ENCODE data around the gene ST6GALNAC6. TPM values are rescaled to one million over a fixed set of nuclear protein-coding genes. Genes with fewer than 3 reads are reported as not detected.
A peak's percentile ranks its signal among the peaks of the same experiment; 100 is the strongest.

ST6GALNAC6 gene
- total RNA-seq, 2 experiments from 2014 or later, result 44.5 to 45.1 TPM

- Mint-ChIP-seq H3K27ac (peak overlapping the region; percentile 96), H3K36me3 (peaks cover 23% of the 10 kb centered on the region), H3K27me3 (no peaks in the 10 kb centered on the region), H3K4me3 (peak overlapping the region; percentile 89), H3K9me3 (no peaks in the 10 kb centered on the region), H3K4me1 (peaks cover 65% of the 10 kb centered on the region)
- no peak for DNase-seq
Measured at GRCh38 chr9:127915325-127915752, 15.9 kb upstream of the ST6GALNAC6 start.

GRCh38 chr9:127913682-127914081, 14.3 kb upstream of the ST6GALNAC6 start:
- H3K36me3 Mint-ChIP-seq, result peaks cover 25% of the 10 kb centered on the region
- peak overlapping the region; percentile 16 for H3K27ac Mint-ChIP-seq
- no peak overlapping the region for H3K4me3 Mint-ChIP-seq
- DNase-seq, result no peak
- H3K27me3 Mint-ChIP-seq, result no peaks in the 10 kb centered on the region
- peaks cover 57% of the 10 kb centered on the region for H3K4me1 Mint-ChIP-seq
- H3K9me3 Mint-ChIP-seq, result no peaks in the 10 kb centered on the region

GRCh38 chr9:127912882-127913281, 13.5 kb upstream of the ST6GALNAC6 start:
- no peak for DNase-seq
- no peak overlapping the region for H3K4me3 Mint-ChIP-seq

GRCh38 chr9:127912296-127912695, 12.9 kb upstream of the ST6GALNAC6 start:
- Mint-ChIP-seq H3K27me3 (no peaks in the 10 kb centered on the region), H3K4me3 (no peak overlapping the region), H3K36me3 (peaks cover 25% of the 10 kb centered on the region), H3K27ac (no peak overlapping the region), H3K9me3 (no peaks in the 10 kb centered on the region), H3K4me1 (peaks cover 47% of the 10 kb centered on the region)
- DNase-seq, result no peak

More at GRCh38 chr9:127912882-127913281, 13.5 kb upstream of the ST6GALNAC6 start:
- Mint-ChIP-seq H3K4me1 (peaks cover 49% of the 10 kb centered on the region), H3K36me3 (peaks cover 25% of the 10 kb centered on the region), H3K27me3 (no peaks in the 10 kb centered on the region), H3K9me3 (no peaks in the 10 kb centered on the region), H3K27ac (peak overlapping the region; percentile 15)

- Mint-ChIP-seq H3K27me3 (no peaks in the 10 kb centered on the region), H3K4me1 (peaks cover 57% of the 10 kb centered on the region), H3K27ac (peak overlapping the region; percentile 88), H3K9me3 (no peaks in the 10 kb centered on the region), H3K36me3 (peaks cover 25% of the 10 kb centered on the region), H3K4me3 (no peak overlapping the region)
- no peak for DNase-seq
Measured at GRCh38 chr9:127910613-127911205, 11.3 kb upstream of the ST6GALNAC6 start.

GRCh38 chr9:127909839-127910273, 10.5 kb upstream of the ST6GALNAC6 start:
- Mint-ChIP-seq H3K27me3 (no peaks in the 10 kb centered on the region), H3K36me3 (peaks cover 28% of the 10 kb centered on the region), H3K4me3 (no peak overlapping the region), H3K4me1 (peaks cover 62% of the 10 kb centered on the region), H3K27ac (no peak overlapping the region), H3K9me3 (no peaks in the 10 kb centered on the region)
- DNase-seq, result no peak

- no peak overlapping the region for H3K27ac Mint-ChIP-seq
- H3K27me3 Mint-ChIP-seq, result no peaks in the 10 kb centered on the region
Measured at GRCh38 chr9:127908660-127908926, 9.2 kb upstream of the ST6GALNAC6 start.

GRCh38 chr9:127907867-127908659, 8.7 kb upstream of the ST6GALNAC6 start:
- Mint-ChIP-seq H3K36me3 (peaks cover 33% of the 10 kb centered on the region), H3K4me3 (no peak overlapping the region), H3K27ac (peak overlapping the region; percentile 69), H3K4me1 (peaks cover 67% of the 10 kb centered on the region), H3K9me3 (no peaks in the 10 kb centered on the region), H3K27me3 (no peaks in the 10 kb centered on the region)
- no peak for DNase-seq

More at GRCh38 chr9:127908660-127908926, 9.2 kb upstream of the ST6GALNAC6 start:
- Mint-ChIP-seq H3K9me3 (no peaks in the 10 kb centered on the region), H3K4me1 (peaks cover 64% of the 10 kb centered on the region), H3K4me3 (no peak overlapping the region), H3K36me3 (peaks cover 32% of the 10 kb centered on the region)
- DNase-seq, result no peak

GRCh38 chr9:127905788-127906191, 6.4 kb upstream of the ST6GALNAC6 start:
- no peaks in the 10 kb centered on the region for H3K9me3 Mint-ChIP-seq
- H3K36me3 Mint-ChIP-seq, result peaks cover 19% of the 10 kb centered on the region
- peak overlapping the region; percentile 85 for H3K4me3 Mint-ChIP-seq
- peak; percentile 74 for DNase-seq
- peak overlapping the region; percentile 97 for H3K27ac Mint-ChIP-seq
- H3K4me1 Mint-ChIP-seq, result peaks cover 54% of the 10 kb centered on the region
- no peaks in the 10 kb centered on the region for H3K27me3 Mint-ChIP-seq

GRCh38 chr9:127905004-127905728, 5.8 kb upstream of the ST6GALNAC6 start:
- Mint-ChIP-seq H3K36me3 (peaks cover 17% of the 10 kb centered on the region), H3K9me3 (no peaks in the 10 kb centered on the region), H3K4me3 (peak overlapping the region; percentile 85), H3K27ac (peak overlapping the region; percentile 97), H3K27me3 (no peaks in the 10 kb centered on the region), H3K4me1 (peaks cover 51% of the 10 kb centered on the region)
- DNase-seq, result peak; percentile 67

- Mint-ChIP-seq H3K36me3 (peaks cover 16% of the 10 kb centered on the region), H3K27ac (peak overlapping the region; percentile 97), H3K9me3 (no peaks in the 10 kb centered on the region), H3K4me3 (peak overlapping the region; percentile 85), H3K27me3 (no peaks in the 10 kb centered on the region), H3K4me1 (peaks cover 54% of the 10 kb centered on the region)
- no peak for DNase-seq
Measured at GRCh38 chr9:127904561-127905003, 5.2 kb upstream of the ST6GALNAC6 start.

GRCh38 chr9:127903557-127904475, 4.4 kb upstream of the ST6GALNAC6 start:
- H3K27me3 Mint-ChIP-seq, result no peaks in the 10 kb centered on the region
- peak overlapping the region; percentile 85 for H3K4me3 Mint-ChIP-seq
- peaks cover 15% of the 10 kb centered on the region for H3K36me3 Mint-ChIP-seq
- peaks cover 54% of the 10 kb centered on the region for H3K4me1 Mint-ChIP-seq
- H3K9me3 Mint-ChIP-seq, result no peaks in the 10 kb centered on the region
- H3K27ac Mint-ChIP-seq, result peak overlapping the region; percentile 97
- peak; percentile 91 for DNase-seq

GRCh38 chr9:127898433-127899127, 823 bp downstream of the ST6GALNAC6 start:
- Mint-ChIP-seq H3K27ac (peak overlapping the region; percentile 83), H3K36me3 (peaks cover 46% of the 10 kb centered on the region), H3K9me3 (peaks cover 1% of the 10 kb centered on the region), H3K4me3 (peak overlapping the region; percentile 88), H3K27me3 (no peaks in the 10 kb centered on the region), H3K4me1 (peaks cover 29% of the 10 kb centered on the region)
- peak; percentile 41 for DNase-seq

- peaks cover 3% of the 10 kb centered on the region for H3K9me3 Mint-ChIP-seq
- H3K4me1 Mint-ChIP-seq, result peaks cover 24% of the 10 kb centered on the region
- H3K36me3 Mint-ChIP-seq, result peaks cover 57% of the 10 kb centered on the region
- H3K4me3 Mint-ChIP-seq, result no peak overlapping the region
- no peaks in the 10 kb centered on the region for H3K27me3 Mint-ChIP-seq
- no peak overlapping the region for H3K27ac Mint-ChIP-seq
- no peak for DNase-seq
Measured at GRCh38 chr9:127897193-127897692, 2.2 kb downstream of the ST6GALNAC6 start.
